Fibroblast of skin of back (primary cell): ENCODE data around the gene ZNF280D.

ENCODE experiments used
- DNase-seq: peaks from one replicate; pipeline ENCODE4 v3.0.0-alpha.2; 2013

The ZNF280D gene

DNA sequence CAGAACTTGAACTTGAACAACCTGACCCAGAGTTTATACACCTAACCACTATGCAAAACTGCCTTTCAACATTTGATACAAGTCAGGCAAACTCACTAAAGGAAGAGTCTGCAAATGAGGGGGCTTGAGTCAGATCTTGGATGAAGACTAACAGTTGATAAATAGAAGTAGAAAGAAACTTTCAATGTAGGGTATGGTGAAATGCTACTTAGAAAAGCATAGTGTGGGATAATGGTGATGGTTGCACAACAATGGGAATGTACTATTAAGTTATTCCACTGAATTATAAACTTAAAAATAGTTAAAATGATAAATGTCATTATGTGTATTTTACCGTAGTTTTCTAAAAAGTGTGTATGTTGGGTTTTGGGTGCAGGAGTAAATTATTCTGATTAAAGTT is 19.7 kb upstream of the ZNF280D start:
- no peak for DNase-seq

DNA sequence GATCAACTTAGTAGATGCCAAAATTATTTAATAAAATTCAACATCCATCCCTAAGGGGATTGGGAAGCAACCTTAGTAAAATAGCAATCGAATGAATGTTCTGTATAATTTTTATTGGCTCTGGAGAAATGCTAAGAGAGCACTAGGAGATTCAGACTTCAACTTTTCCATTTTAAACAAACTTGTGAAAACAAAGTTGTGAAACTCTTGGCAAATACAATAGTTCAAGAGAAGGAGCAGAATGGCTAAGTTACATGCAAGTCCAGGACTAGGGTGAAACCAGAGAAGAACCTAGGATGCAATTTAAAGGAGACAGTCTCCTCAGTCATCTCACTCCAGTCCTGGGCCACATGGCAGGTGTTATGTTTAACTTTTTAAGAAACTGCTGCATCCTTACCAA is 16.7 kb upstream of the ZNF280D start:
- DNase-seq = no peak

DNA sequence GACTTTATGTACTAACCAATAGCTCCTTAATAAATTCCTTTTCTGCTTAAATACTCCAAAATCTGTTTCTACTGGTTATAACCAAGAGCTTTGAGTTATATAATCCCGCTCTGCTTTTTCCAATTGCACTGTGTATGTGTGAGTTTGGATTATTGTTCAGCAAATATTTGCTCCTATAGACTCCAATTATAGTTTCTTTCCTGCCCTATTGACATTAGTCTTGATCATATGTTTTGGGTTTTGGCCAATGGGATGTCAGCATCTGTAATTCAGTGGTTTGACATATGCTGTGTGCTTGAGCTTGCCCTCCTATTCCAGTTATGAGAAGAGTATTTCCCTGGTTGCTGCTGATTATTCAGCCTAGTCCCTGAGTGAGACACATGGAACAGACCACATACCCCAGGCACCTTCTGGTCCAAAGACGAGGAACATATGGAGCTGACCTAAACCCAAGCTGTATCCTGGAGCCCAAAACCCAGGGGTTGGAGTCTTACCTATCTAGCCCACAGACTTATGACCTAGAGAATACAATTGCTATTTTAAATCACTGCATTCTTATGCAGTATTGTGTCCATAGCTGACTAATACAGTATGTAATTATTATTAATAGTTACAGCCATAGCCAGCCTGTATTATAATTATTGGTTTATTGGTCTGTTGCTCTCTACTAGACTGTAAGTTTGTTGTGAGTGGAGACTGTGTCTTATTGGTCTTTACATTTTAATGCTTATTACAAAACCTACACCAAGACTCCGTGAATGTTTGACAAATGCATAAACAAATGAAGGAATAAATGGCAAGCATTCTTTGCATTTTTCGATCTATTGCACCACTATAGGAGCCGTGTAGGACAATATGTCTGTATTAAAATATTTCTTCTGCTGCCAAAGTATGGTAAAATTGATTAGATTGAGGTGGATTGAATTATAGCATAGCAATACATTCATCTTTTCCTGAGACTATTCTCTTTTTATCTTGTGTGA is 11.7 kb upstream of the ZNF280D start:
- DNase-seq = peak; percentile 23

DNA sequence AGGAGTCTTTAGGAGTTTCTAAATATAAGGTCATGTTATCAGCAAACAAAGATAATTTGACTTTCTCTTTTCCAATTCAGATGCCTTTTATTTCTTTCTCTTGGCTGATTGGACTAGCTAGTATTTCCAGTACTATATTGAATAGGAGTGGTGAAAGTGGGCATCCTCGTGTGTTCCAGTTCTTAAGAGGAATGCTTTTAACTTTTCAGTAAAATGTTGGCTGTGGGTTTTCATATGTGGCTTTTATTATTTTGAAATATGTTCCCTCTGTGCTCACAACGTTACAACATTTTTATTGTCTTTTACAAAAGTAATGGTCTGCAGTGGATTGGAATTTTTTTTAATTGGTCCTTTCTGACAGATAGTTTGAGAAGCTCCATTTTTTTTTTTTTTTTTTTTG is 8.2 kb upstream of the ZNF280D start:
- no peak for DNase-seq

DNA sequence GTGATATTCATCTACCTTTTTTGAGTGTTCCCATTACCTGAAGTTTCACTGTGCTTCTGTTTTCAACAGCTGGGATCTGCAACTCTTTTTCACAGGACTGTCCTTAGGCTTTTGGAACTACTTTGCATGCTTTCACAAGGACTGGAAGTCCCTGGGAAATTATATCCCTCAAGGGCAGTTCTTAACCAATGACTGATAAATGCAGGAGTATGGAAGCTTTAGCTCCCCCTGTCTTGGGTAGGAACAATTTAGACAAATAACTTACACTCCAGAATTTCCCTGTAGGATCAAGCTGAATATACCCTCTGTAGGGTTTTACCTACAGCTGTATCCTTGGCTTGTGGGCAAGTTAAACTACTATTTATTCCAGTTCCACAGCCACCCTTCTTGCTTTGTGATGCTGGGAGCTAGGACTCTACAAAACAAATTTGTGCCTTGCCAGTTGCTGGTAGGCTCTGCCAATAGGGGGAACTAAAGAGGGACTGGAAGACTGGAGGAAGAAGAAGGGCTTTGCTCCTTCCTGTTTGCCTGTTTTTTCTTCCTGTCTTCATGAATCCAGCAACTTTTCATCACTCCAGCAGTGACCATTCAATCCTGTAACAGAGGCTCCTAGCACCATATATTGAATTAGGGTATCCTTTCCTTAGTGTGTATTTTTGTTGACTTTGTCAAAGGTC is 6.8 kb upstream of the ZNF280D start:
- DNase-seq = no peak

DNA sequence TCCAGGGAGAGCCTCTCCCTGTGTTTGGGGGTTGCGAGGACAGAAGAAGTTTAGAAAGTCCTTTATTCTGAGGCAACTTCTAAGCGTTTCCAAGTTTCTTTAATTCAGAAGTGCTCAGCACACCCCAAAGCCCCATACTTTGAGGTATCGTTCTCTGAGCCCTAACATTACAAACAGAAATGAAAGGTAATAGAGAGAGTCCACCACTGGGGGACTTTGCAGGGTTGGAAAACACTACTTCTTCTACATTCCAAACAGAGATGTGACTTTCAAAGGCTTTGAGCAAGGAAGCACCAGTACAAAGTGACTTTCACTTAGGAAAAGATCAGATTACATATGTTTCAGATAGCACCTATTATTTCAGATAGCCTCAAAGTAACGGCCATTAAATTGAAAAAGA is 6.2 kb upstream of the ZNF280D start:
- no peak for DNase-seq

DNA sequence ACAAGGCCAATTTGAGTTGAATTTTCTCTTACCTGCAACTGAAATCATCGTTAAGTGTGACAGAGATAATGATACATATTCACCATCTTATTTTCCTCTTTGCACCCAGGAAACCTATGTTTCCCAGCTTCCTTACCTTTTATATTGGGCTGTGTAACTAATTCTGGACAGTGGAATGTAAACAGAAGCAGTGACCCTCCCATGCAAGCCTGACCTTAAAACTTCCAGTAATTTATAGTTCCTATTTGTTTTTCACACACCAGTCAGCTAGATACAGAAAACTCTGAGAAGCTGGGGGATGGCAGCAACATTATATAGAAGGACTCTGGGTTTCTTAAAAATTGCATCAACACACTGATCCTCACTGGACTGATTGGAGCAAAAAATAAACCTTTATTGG is 4.5 kb upstream of the ZNF280D start:
- DNase-seq = no peak

DNA sequence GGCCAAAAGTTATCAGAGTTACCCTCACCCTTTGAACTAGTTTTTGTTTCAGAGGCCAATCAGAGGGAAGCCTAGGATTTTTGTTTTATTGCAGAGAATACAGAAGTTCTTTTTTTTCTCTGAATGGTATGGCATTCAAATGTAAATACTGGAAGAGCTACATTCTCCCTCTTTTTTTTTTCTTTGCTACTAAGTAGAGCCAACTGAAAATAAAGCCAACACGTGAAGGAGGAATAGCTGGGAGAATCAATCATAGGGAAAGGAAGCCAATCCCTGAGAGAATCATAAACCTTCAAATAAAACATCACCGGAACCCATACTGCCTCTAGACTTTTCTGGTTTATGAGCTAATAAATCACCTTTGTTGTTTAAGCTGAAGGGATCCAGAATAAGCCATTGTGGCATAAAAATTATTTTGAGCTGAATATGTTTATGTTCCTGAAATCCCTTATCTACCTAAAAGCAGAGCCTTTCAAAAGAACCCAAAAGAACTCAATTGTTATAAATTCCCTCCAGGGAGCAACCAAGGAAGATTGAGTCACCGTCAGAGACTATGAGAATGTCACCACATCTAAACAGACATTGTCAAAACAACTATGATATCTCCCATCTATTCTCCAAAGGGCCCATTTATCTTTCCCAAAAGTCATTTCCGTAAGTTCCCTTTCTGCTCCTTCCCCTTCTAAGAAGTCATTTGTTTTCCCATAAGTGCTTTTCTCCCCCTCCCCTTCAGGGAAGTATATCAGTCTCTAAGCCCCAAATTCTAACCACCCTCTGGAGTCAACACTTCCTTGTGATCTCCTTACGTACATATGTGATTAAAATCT is 3.8 kb upstream of the ZNF280D start:
- DNase-seq = no peak

DNA sequence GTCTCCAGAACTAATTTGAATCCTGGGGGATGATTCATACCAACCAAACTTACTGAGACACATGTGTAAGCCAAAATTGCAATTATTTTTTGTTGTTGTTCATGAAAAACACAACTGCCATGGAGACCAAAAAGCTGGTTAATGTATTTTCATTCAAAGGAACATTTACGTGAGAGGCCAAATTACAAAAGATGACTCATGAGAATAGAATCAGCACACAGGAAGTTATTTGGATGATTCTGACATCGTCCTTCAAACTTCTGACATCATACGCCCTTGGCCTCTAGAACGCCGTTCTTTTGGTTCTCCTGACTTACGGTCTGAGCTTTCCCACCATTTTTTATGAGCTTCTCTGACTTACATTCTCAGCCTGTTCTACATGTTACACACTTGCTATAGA is 3.0 kb upstream of the ZNF280D start:
- peak; percentile 66 for DNase-seq

DNA sequence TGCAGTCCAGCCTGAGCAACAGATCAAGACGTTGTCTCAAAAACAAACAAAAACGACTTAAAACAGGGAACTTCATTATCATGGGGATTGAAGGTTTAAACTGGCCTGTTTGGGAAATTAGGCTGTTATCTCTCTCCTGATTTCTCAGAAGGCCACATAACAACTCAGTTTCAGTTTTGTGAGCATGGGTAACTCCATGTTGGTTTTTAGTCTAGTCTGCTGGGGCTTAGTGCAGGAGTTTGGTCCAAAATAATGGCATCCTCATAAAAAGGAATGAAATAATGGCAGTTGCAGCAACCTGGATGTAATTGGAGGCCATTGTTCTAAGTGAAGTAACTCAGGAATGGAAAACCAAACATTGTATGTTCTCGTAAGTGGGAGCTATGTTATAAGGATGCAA is 2.3 kb upstream of the ZNF280D start:
- DNase-seq = no peak

DNA sequence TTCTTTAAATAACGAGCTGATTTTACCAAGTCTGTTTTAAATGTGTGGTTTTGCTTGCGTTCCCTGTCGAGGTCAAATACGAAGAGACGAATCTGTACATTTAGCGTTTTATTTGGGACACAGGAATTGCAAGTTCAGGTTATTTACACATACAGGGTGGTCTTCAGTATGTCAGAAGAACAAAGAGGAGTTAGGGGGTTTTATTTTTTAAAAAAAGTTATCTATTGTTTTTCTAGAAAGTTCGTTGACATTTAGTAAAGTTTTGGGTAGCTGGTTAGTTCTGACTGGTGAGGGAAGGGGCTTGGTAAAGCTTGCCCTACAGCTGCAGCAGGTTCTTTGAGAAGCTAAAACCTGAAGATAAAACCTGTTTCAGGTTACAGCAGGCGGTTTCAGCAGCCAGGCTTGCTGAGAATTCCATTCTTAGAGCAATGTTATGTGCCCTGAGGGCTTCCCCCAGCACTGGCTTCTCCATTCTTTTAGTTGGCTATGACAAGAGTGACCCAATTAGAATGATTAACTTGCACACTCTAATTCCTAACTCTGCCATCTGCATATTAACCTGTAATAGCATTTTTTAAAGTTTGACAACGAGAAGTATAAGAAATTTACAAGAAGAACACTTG is 815 bp upstream of the ZNF280D start:
- DNase-seq = no peak

DNA sequence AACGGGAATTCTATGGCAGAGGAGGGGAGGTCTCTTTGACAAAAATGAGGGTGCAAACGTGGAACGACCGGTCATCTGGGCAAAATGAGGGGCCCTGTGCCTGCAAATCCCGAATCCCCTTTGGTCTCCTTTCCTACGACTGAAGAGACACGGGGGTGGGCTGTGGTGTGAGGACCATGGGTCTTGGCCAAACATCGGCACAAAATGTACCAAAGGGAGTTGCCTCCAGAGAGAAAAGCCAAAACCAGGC is 498 bp downstream of the ZNF280D start:
- DNase-seq = no peak

DNA sequence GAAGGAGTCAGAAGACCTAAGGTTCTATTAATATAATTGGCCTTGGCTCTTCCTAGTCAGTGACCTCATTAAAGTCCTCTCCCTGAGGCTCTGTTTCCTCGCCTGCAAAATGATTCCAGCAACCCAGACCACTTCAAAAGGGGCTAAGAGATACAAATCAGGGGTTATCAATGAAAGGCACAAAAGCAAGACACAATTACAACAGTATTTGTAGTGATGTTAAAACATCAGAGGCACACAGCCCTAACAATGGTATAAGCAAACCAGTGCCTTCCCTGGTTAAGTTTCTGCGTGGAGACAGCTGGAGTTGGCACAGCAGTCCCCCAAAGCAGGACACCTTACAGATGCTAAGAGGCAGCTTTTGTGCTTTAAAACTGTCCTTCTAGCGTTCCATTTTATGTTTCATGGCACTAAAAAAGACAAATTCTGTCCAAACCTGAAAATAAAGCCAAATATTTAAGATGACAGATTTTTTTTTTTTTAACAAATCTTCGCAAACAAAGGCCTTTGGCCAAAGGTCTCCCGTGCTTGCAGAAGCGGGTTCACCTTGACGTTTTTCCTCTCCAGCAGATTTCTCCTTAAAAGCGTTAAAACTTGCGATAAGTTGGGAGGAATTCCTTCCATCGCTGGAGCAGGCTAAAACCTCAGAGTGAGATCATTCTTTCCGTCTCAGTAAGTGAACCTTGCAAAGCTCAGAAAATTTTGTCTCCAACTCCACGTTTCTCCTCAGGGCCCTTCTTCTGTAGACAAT is 999 bp downstream of the ZNF280D start:
- DNase-seq = peak; percentile 64

DNA sequence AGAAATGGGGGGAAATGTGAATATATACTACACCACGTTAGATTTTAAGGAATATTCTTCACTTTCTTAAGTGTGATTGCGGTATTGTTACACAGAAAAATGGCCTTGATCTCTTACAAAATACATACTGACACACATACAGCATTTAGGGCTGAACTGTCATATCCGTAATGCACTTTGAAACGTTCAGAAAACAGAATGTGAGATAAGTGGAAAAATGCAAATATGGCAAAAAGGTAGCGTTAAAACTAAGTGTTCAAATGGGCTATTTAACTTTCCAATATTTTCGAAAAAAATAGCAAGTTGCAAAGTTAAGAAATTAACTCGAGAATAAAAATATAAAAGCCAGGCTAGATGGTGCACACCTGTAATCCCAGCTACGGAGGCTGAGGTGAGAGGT is 1.8 kb downstream of the ZNF280D start:
- no peak for DNase-seq

DNA sequence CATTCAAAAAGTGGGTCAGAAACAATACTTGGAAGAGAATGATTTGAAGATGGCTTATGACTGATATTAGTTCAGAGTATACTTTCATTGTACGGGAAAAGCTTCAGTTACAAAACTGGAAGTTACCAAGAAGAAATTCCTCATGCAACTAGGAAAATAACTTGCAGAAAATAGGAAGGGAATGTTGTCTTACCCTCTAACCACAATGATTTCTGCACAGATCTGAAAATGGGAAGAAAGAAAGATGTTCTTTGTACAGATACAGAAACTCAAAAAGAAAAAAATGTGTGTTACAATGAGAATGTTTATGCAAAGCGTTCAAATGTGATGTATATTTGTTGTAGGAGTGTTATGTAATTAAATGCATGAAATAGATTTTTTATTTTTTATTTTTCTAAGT is 3.7 kb downstream of the ZNF280D start:
- DNase-seq = no peak

DNA sequence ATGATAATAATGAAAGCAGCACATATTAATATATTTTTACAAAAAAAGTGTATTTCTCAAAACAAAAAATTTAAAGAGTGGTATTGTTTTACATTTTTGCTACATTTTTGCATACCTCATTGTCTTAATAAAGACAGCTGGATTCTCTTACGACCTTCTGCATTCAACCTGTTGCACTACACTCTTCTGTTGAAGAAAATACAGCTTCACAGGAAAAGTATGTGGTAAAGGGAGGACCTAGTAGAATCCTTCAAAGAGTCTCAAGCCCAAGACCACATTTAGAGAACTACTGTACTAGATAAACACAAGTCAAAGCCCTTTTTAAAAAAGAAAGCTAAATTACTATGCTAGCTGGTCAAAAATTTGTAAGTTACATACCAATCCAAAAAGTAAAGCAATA is 7.9 kb downstream of the ZNF280D start:
- DNase-seq = no peak

DNA sequence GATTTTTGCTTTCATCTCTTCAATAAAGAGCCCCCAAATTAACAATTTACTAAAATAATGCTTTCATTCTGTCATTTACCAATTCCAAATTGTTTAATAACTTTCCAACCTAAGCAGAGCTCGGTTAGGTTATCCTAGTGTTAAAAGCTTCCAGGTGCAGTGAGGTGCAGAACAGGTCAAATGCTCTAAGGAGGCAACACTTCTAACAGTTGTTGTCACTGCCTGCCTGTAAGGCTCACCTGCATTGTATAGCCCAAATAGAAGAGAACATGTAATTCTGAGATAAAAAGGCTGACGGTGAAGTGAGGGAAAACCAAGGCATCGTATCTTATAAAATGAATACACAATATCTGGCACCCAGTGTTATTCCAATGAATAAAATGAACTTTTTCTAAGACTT is 9.1 kb downstream of the ZNF280D start:
- DNase-seq = no peak

DNA sequence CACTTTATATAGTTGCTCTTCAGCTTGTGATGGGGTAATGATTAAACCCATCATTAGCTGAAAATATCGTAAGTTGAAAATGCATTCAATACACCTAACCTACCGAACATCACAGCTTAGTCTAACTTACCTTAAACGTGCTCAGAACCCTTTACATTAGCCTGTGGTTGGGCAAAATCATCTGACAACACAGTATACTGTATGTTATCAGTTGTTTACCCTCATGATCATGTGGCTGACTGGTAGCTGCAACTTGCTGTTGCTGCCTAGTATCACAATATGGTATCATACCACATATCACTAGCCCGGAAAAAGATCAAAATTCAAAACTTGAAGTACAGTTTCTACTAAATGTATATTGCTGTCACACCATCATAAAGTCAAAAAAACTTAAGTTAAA is 9.5 kb downstream of the ZNF280D start:
- no peak for DNase-seq

DNA sequence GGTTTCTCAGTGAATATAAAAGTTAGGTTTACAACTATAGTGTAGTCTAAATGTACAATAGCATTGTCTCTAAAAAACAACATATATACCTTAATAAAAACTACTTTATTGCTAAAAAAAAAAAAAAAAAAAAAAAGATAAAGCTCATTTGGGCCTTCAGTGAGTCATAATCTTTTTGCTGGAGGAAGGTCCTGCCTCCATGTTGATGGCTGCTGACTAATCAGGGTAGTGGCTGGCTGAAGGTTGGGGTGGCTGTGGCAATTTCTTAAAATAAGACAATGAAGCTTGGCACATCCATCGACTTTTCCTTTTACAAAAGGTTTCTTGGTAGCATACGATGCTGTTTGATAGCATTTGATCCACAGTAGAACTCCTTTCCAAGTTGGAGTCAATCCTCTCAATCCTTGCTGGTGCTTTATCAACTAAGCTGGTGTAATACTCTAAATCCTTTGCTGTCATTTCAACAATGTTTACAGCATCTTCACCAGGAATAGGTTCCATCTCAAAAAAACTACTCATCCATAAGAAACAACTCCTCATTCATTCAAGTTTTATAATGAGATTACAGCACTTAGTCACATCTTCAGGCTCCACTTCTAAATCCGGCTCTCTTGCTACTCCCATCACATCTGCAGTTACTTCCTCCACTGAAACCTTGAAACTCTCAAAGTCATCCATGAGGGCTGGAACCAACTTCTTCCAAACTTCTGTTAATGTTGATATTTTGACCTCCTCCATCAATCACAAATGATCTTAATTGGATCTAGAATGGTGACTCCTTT is 13.3 kb downstream of the ZNF280D start:
- peak; percentile 39 for DNase-seq

DNA sequence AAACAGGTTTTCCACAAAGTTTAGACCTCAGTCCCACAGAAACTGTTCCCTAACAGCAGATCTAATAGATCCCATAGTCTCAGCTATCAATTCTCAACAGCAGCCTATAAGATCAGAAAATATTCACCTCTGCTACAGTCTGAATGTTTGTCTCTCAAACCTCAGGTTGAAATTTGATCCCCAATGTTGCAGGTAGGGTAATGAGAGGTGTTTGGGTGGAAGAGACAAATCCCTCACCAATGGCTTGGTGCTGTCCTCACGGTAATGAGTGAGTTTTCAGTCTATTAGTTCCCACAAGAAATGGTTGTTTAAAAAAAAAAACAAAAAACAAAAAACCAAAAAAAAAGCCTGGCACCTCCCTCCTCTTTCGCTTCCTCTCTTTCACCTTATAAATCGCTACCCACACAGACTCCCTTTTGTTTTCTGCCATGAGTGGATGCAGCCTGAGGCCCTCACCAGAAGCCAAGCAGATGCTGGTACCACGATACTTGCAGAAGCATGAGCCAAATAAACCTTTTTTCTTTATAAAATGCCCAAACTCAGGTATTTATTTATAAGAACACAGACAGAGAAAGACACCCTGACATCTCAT is 14.2 kb downstream of the ZNF280D start:
- DNase-seq = no peak

DNA sequence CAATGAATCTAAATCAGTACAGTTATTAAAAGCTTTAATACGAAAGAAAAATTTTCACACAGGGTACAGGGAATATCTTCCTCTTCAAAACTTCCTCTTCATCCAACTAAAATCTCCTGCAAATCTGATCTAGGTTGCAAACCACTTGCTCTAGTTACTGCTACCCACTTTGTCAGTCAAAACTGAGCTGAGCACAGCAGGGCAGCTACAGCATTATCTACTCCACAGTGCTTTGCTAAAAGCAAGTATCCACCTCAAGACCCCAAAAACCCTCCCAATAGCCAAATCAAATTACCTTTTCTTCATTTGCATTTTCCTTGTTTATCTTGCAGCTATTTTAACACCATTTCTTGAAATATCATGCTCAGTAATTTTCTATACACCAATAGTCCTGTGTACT is 14.7 kb downstream of the ZNF280D start:
- no peak for DNase-seq
